BLaER1 (cell line): Measurements from ENCODE around the gene SLC7A6.

Experiments used
- H3K27ac ChIP-seq: shearing (Covaris generic); formaldehyde crosslinking; 2 replicates; pipeline ENCODE4 v1.8.1; 2022
- H3K27me3 ChIP-seq: shearing (Covaris generic); formaldehyde crosslinking; 2 replicates; pipeline ENCODE4 v1.8.1; 2022
- H3K36me3 ChIP-seq: shearing (Covaris generic); formaldehyde crosslinking; 2 replicates; pipeline ENCODE4 v1.8.1; 2022
- H3K4me1 ChIP-seq: shearing (Covaris generic); formaldehyde crosslinking; 2 replicates; pipeline ENCODE4 v1.8.1; 2022
- H3K4me2 ChIP-seq: shearing (Covaris generic); formaldehyde crosslinking; 2 replicates; pipeline ENCODE4 v1.8.1; 2022
- H3K4me3 ChIP-seq: shearing (Covaris generic); formaldehyde crosslinking; 2 replicates; pipeline ENCODE4 v1.8.1; 2022
- H3K9ac ChIP-seq: shearing (Covaris generic); formaldehyde crosslinking; 2 replicates; pipeline ENCODE4 v1.8.1; 2022
- H3K9me3 ChIP-seq: shearing (Covaris generic); formaldehyde crosslinking; 2 replicates; pipeline ENCODE4 v1.8.1; 2022
- H4K20me1 ChIP-seq: shearing (Covaris generic); formaldehyde crosslinking; 2 replicates; pipeline ENCODE4 v1.8.1; 2022
- Cebpa-rat ChIP-seq: shearing (Covaris generic); IDR thresholded peaks from 2 replicates; pipeline ENCODE4 v1.8.1; 2022

The SLC7A6 gene

DNA sequence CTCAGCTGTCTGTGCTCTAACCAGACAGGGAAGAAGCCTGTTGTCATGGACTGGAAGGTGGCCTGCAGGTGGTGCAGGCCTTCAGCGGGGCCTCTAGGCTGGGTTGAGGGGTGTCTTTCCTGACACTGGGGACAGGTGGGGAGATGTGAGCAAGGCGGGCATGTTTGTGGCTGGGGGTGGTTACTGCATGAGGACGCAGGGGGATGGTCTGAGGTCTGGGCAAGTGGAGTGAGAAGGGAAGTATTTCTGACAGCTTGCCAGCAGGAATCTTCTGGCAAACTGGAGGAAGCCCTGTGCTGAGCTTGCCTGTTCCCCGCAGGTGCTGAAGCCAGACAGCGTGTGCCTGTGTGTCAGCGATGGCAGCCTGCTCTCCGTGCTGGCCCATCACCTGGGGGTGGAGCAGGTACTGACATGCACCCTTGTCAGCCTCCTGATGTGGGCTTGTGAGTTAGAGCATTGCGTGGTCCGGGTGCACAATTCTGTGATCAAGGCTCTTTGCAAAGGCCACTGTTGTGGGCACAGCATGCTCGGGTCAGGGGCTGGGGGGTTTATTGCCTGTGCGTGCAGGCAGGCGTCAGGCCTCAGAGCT lies 82.7 kb downstream of the SLC7A6 start:
- Histone ChIP-seq H3K4me3 (no peak overlapping the region), H3K9me3 (no peaks in the 10 kb centered on the region), H3K27me3 (no peaks in the 10 kb centered on the region), H3K27ac (no peak overlapping the region), H3K4me2 (peak overlapping the region; percentile 69), H4K20me1 (peaks cover 66% of the 10 kb centered on the region), H3K9ac (peak overlapping the region; percentile 3; the same call in 1 of the 2 replicates), H3K36me3 (peaks cover 88% of the 10 kb centered on the region), H3K4me1 (peaks cover 69% of the 10 kb centered on the region)
- no peak for TF ChIP-seq Cebpa-rat

DNA sequence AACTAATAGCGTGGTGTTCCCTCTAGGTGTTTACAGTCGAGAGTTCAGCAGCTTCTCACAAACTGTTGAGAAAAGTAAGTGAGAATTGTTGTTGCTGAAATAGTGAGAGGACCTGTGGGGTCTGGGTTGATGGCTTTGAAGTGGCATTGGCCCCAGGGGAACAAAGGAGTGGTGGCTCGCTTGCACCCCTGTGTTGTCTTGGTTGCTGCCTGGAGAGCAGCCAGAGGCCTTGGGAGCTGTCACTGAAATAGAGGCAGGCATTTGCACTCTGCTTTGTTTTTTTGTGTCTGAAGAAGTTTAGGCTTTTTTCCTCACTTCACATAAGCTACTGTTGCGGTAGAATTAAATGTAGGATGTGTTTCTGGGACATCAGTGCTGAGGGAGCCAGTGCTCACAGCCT lies 83.3 kb downstream of the SLC7A6 start:
- no peak overlapping the region for H3K4me3 ChIP-seq
- H3K36me3 ChIP-seq: peaks cover 88% of the 10 kb centered on the region
- H3K27ac ChIP-seq: no peak overlapping the region
- H3K27me3 ChIP-seq: no peaks in the 10 kb centered on the region
- peak overlapping the region; percentile 3; the same call in 1 of the 2 replicates for H3K9ac ChIP-seq
- peaks cover 72% of the 10 kb centered on the region for H4K20me1 ChIP-seq
- H3K9me3 ChIP-seq: no peaks in the 10 kb centered on the region
- peak overlapping the region; percentile 69 for H3K4me2 ChIP-seq
- no peak for TF ChIP-seq Cebpa-rat
- H3K4me1 ChIP-seq: peaks cover 75% of the 10 kb centered on the region

DNA sequence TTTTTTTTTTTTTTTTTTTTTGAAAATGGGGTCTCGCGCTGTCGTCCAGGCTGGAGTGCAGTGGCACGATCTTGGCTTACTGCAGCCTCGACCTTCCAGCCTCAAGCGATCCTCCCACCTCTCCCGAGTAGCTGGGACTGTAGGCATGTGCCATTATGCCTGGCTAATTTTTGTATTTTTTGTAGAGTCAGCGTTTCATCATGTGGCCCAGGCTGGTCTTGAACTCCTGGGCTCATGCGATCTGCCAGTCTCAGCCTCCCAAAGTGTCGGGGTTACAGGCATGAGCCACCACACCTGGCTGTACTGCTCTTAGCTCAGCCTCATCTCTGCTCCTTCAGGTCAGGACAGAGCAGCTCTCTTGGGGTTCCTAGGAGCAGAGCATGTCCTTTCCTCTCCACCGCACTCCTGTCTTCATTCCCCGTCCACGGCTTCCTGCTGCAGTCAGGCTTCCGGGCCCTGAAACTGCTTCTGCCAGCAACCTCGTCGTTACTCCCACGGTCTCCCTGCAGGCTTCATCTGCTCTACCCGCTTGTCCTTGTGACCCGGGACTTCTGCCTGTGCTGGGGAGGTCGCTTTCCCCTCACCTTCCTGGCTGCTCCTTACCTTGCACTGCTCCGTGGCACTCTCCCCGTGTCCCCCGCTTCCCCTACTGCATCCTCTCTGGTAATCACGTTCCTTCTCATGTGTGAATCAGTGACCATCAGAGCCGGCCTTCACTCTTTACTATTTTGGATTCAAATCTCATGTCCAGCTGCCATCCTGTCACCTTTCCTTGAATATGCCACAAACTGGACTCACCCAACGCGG lies 84.5 kb downstream of the SLC7A6 start:
- Histone ChIP-seq H3K4me2 (peak overlapping the region; percentile 69), H3K27me3 (no peaks in the 10 kb centered on the region), H3K4me3 (no peak overlapping the region), H3K4me1 (peaks cover 82% of the 10 kb centered on the region), H3K9me3 (no peaks in the 10 kb centered on the region), H4K20me1 (peaks cover 85% of the 10 kb centered on the region), H3K36me3 (peaks cover 88% of the 10 kb centered on the region), H3K9ac (0 out of 2 replicates have a peak overlapping the region, but pooled peaks have one; percentile 16), H3K27ac (no peak overlapping the region)
- TF ChIP-seq Cebpa-rat: no peak

DNA sequence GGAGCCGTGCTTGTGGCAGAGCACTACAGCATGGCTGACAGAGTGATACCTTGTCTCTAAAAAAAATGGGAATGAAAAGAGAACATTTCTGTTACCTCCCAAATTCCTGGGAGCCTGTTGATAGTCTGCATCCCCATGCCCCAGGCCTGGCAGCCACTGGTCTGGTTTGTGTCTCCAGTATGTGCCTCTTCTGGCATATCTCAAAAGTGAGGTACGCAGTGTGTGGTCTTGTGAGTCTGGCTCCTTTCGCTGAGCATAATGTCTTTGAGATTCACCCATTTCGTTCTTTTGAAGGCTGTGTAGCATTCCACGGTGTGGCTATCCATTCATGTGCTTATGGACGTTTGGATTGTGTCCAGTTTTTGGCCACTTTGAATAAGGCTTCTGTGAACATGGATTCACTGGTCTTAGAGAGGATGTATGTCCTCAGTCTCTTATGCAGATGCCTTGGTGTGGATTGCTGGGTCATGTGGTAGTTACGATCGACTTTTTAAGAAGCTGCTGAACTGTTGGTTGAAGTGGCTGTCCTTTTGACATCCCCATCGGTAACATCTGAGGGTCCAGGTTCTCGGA lies 85.6 kb downstream of the SLC7A6 start:
- no peak for TF ChIP-seq Cebpa-rat
- no peak overlapping the region for H3K9ac ChIP-seq
- peaks cover 95% of the 10 kb centered on the region for H4K20me1 ChIP-seq
- H3K4me1 ChIP-seq: peaks cover 90% of the 10 kb centered on the region
- peaks cover 93% of the 10 kb centered on the region for H3K36me3 ChIP-seq
- no peak overlapping the region for H3K4me3 ChIP-seq
- H3K9me3 ChIP-seq: no peaks in the 10 kb centered on the region
- H3K27me3 ChIP-seq: no peaks in the 10 kb centered on the region
- no peak overlapping the region for H3K27ac ChIP-seq
- H3K4me2 ChIP-seq: peak overlapping the region; percentile 69

DNA sequence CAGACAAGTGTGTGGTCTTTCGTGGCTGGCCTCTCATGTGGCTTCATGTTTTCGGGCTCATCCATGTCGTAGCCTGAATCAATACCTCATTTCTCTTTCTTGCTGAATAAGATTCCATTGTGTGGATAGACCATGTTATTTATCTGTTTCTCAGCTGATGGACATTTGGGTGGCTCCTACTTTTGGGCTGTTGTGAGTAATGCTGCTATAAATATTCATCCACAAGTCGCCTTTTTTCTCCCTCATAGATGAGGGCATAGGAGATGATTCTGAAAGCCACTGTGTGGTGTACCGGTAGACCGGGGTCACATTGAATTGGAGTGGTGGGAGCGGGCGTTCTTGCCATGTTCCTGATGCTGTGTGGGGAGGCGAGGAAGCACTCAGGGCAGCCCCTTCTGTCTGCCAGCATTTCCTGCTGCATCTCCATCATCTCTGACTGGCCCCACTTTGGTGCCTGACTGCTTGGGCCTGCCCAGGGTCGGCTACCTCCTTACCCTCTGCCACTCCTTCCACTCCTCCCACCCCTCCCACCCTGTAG lies 86.6 kb downstream of the SLC7A6 start:
- H3K36me3 ChIP-seq: peaks cover 93% of the 10 kb centered on the region
- no peak overlapping the region for H3K4me3 ChIP-seq
- peaks cover 97% of the 10 kb centered on the region for H4K20me1 ChIP-seq
- H3K9ac ChIP-seq: no peak overlapping the region
- no peaks in the 10 kb centered on the region for H3K9me3 ChIP-seq
- H3K4me1 ChIP-seq: peaks cover 90% of the 10 kb centered on the region
- TF ChIP-seq Cebpa-rat: no peak
- no peak overlapping the region for H3K27ac ChIP-seq
- peak overlapping the region; percentile 56; the same call in 1 of the 2 replicates for H3K4me2 ChIP-seq
- H3K27me3 ChIP-seq: no peaks in the 10 kb centered on the region
